PC-3 (cell line): ENCODE measurements around the gene PPP1R1C. TPM values are rescaled to one million over a fixed set of nuclear protein-coding genes. Genes with fewer than 3 reads are reported as not detected.
A peak's percentile ranks its signal among the peaks of the same experiment; 100 is the strongest.

Experiments used
- ATAC-seq: fragments of 200-7000 bp; cut with Tn5 transposase; 2 replicates; pipeline ENCODE4 v1.9.1; 2020; ENCODE audit warnings: mild to moderate bottlenecking, moderate library complexity
- BruUV-seq: library from RNA; stranded (reverse); fragments of 400-500 nt; replicated peaks from 2 replicates; lab custom pipeline; 2021; lab: Mats Ljungman, UMichigan
- CTCF ChIA-PET: fragments of 300-600 bp; sonication (Branson Sonifier 250); formaldehyde crosslinking; loops from one replicate; lab custom pipeline; 2022; ENCODE audit warnings: antibody characterized with exemption; lab: Charles Lee
- POLR2A ChIA-PET: fragments of 300-600 bp; sonication (Branson Sonifier 250); formaldehyde crosslinking; loops from one replicate; lab custom pipeline; 2022; ENCODE audit warnings: antibody characterized with exemption; ENCODE audit not compliant: unreplicated experiment; lab: Charles Lee
- DNase-seq: peaks from one replicate; pipeline ENCODE4 v3.0.0-alpha.2; 2015
- H2AFZ ChIP-seq: fragments of 300-600 bp; sonication (generic); 2 replicates; pipeline ENCODE4 v1.6.0; 2016; ENCODE audit warnings: antibody characterized with exemption, low read length
- H3F3A ChIP-seq: fragments of 300-600 bp; sonication (generic); one replicate; pipeline ENCODE4 v1.6.0; 2017; ENCODE audit warnings: antibody characterized with exemption, low read length, control low read depth, mild to moderate bottlenecking; ENCODE audit not compliant: unreplicated experiment
- H3K27ac ChIP-seq: fragments of 300-600 bp; sonication (generic); 2 replicates; pipeline ENCODE4 v1.5.1; 2016; ENCODE audit warnings: mild to moderate bottlenecking, low read length
- H3K27me3 ChIP-seq: fragments of 300-600 bp; sonication (generic); 2 replicates; pipeline ENCODE4 v1.6.1; 2016; ENCODE audit warnings: low read length, mixed read lengths
- H3K36me3 ChIP-seq: fragments of 300-600 bp; sonication (generic); 2 replicates; pipeline ENCODE4 v1.6.1; 2016; ENCODE audit warnings: low read depth, mixed run types, low read length, mixed read lengths
- H3K4me1 ChIP-seq: fragments of 300-600 bp; sonication (generic); 2 replicates; pipeline ENCODE4 v1.5.1; 2016; ENCODE audit warnings: low read length; ENCODE audit not compliant: insufficient read depth
- H3K4me2 ChIP-seq: fragments of 300-600 bp; sonication (generic); 2 replicates; pipeline ENCODE4 v1.6.0; 2016; ENCODE audit warnings: low read length
- H3K4me3 ChIP-seq: fragments of 300-600 bp; sonication (generic); 2 replicates; pipeline ENCODE4 v1.5.1; 2016; ENCODE audit warnings: mild to moderate bottlenecking, low read length, mixed read lengths
- H3K79me2 ChIP-seq: fragments of 300-600 bp; sonication (generic); 2 replicates; pipeline ENCODE4 v1.6.1; 2017; ENCODE audit warnings: low read length, mixed read lengths
- H3K9ac ChIP-seq: fragments of 300-600 bp; sonication (generic); 2 replicates; pipeline ENCODE4 v1.6.0; 2016; ENCODE audit warnings: mild to moderate bottlenecking, low read length
- H3K9me2 ChIP-seq: fragments of 300-600 bp; sonication (generic); replicated peaks from 2 replicates; pipeline ENCODE4 v1.6.1; 2016; ENCODE audit warnings: mixed run types, low read length, mixed read lengths
- H3K9me3 ChIP-seq: fragments of 300-600 bp; sonication (generic); 2 replicates; pipeline ENCODE4 v1.6.1; 2016; ENCODE audit warnings: low read length, mixed read lengths
- H4K20me1 ChIP-seq: fragments of 300-600 bp; sonication (generic); 2 replicates; pipeline ENCODE4 v1.6.1; 2016; ENCODE audit warnings: low read length, mixed read lengths
- EZH2 ChIP-seq: fragments of 300-600 bp; sonication (generic); IDR thresholded peaks from one replicate; pipeline ENCODE4 v1.6.1; 2017; ENCODE audit warnings: antibody characterized with exemption, mild to moderate bottlenecking, low read length; ENCODE audit not compliant: unreplicated experiment
- EZH2phosphoT487 ChIP-seq: fragments of 300-600 bp; sonication (generic); IDR thresholded peaks from 2 replicates; pipeline ENCODE4 v1.6.1; 2018; ENCODE audit warnings: mild to moderate bottlenecking, antibody characterized with exemption, low read length, borderline replicate concordance
- intact Hi-C: fragments of 100-400 bp; cut with micrococcal nuclease; formaldehyde crosslinking; loops from 2 replicates; pipeline ENCODE4 v1.9.0; 2023
- total RNA-seq: library from RNA; depleted of rRNA; stranded (reverse); fragments of >200 nt; gene quantifications from 2 replicates; pipeline ENCODE4 v1.2.3, GENCODE V29; 2014
- TF ChIP-seq, protein P1 (sequence below): fragments of 300-600 bp; sonication (generic); conservative IDR thresholded peaks from 2 replicates; pipeline ENCODE4 v1.5.1; 2017; ENCODE audit warnings: antibody characterized with exemption, low read depth, mild to moderate bottlenecking, low read length

The PPP1R1C gene
- total RNA-seq, 1 experiment from 2014 or later, result 1.4 TPM

DNA sequence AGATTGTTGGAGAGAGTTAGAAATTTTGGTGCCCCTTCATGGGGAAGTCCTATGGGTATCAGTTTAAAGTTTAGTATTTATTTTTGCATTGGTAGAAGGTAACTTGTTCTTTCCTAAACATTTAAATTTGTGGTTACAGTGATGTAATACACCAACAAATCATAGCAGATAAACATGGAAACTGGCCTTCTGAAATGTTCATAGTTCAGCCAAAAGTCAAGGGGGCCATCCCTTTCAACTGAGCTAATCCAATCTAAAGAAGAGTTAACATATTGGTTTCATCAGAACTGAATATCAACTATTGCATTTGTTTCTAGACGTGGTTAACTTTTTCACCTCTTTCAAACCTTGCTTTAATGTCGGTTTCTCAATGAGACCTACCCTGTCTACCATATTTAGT is 46.3 kb downstream of the PPP1R1C start:
- BruUV-seq, result no TSS peak
- H2AFZ ChIP-seq, result no peak overlapping the region
- no peak overlapping the region for H3K4me2 ChIP-seq
- no peaks in the 10 kb centered on the region for H3K79me2 ChIP-seq
- H3F3A ChIP-seq, result no peaks in the 10 kb centered on the region
- no peak overlapping the region for H3K27ac ChIP-seq
- no peaks in the 10 kb centered on the region for H3K9me2 ChIP-seq
- no peaks in the 10 kb centered on the region for H3K27me3 ChIP-seq
- no peak for DNase-seq
- TF ChIP-seq EZH2phosphoT487 (no peak), EZH2 (no peak)
- TF ChIP-seq, protein P1, sequence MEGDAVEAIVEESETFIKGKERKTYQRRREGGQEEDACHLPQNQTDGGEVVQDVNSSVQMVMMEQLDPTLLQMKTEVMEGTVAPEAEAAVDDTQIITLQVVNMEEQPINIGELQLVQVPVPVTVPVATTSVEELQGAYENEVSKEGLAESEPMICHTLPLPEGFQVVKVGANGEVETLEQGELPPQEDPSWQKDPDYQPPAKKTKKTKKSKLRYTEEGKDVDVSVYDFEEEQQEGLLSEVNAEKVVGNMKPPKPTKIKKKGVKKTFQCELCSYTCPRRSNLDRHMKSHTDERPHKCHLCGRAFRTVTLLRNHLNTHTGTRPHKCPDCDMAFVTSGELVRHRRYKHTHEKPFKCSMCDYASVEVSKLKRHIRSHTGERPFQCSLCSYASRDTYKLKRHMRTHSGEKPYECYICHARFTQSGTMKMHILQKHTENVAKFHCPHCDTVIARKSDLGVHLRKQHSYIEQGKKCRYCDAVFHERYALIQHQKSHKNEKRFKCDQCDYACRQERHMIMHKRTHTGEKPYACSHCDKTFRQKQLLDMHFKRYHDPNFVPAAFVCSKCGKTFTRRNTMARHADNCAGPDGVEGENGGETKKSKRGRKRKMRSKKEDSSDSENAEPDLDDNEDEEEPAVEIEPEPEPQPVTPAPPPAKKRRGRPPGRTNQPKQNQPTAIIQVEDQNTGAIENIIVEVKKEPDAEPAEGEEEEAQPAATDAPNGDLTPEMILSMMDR, result no peak
- no peaks in the 10 kb centered on the region for H3K9me3 ChIP-seq
- ChIA-PET POLR2A (no interaction called here), CTCF (no interaction called here)
- H3K36me3 ChIP-seq, result no peaks in the 10 kb centered on the region
- no peak overlapping the region for H3K9ac ChIP-seq
- intact Hi-C loops, result no loop called here
- H3K4me3 ChIP-seq, result no peak overlapping the region
- no peaks in the 10 kb centered on the region for H3K4me1 ChIP-seq
- no peaks in the 10 kb centered on the region for H4K20me1 ChIP-seq
- ATAC-seq, result no peak

DNA sequence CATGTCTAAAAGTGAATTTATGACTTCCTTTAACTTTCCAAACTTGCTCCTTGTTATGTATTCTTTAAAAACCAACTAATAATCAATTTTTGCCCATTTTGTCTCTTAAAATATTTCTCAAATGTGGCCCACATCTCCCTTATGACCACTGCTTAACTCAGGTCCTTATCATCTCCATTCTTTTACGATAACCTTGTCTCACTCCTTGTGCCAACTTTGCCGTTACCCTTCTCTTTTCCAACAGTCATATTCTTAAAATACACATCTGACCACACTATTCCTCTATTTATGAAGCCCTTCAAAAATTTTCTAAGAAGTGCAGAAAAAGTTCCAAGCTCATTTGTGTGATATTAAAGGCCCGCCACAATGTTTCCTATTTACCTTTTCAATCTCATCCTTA is 47.8 kb downstream of the PPP1R1C start:
- Histone ChIP-seq H3K9ac (no peak overlapping the region), H3K9me2 (no peaks in the 10 kb centered on the region), H4K20me1 (no peaks in the 10 kb centered on the region), H2AFZ (no peak overlapping the region), H3K4me1 (peaks cover 3% of the 10 kb centered on the region), H3K79me2 (no peaks in the 10 kb centered on the region), H3K4me2 (no peak overlapping the region), H3K4me3 (no peak overlapping the region), H3F3A (no peaks in the 10 kb centered on the region), H3K27ac (no peak overlapping the region), H3K9me3 (no peaks in the 10 kb centered on the region), H3K36me3 (no peaks in the 10 kb centered on the region), H3K27me3 (no peaks in the 10 kb centered on the region)
- ATAC-seq, result no peak
- intact Hi-C loops, result no loop called here
- CTCF ChIA-PET, result no interaction called here
- TF ChIP-seq EZH2 (no peak), EZH2phosphoT487 (no peak)
- TF ChIP-seq, protein P1, result no peak
- POLR2A ChIA-PET, result no interaction called here
- DNase-seq, result no peak
- BruUV-seq, result no TSS peak

DNA sequence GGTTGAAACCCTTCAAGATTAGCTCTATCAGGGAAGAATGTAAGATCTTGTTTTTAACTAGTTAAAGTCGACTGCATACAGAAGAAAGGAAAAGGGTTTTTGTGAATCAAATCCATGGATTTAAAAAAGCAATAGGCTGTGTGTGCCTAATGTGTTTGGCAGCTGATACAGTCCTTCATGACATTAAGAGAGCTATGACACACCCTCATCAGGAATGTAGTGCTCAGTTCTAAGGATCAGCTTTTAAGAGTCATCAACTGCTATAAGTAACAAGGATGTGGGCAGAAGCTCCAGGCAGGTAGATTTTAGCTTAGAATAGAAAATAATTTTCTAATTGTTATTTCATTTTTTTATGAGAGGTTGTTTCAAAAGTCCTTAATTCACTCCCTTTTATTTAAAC is 52.9 kb downstream of the PPP1R1C start:
- H4K20me1 ChIP-seq, result no peaks in the 10 kb centered on the region
- peak; percentile 100 for ATAC-seq

More for the DNA sequence above, 52.9 kb downstream of the PPP1R1C start:
- Histone ChIP-seq H3K4me3 (no peak overlapping the region), H2AFZ (no peak overlapping the region), H3K9me3 (no peaks in the 10 kb centered on the region), H3K27ac (no peak overlapping the region), H3K4me1 (peaks cover 15% of the 10 kb centered on the region), H3K36me3 (no peaks in the 10 kb centered on the region), H3K9ac (no peak overlapping the region), H3K79me2 (no peaks in the 10 kb centered on the region), H3K27me3 (no peaks in the 10 kb centered on the region), H3K4me2 (peak overlapping the region; percentile 25), H3F3A (no peaks in the 10 kb centered on the region), H3K9me2 (no peaks in the 10 kb centered on the region)
- DNase-seq, result peak; percentile 82
- BruUV-seq, result no TSS peak
- TF ChIP-seq EZH2phosphoT487 (no peak), EZH2 (no peak)
- TF ChIP-seq, protein P1, result no peak
- intact Hi-C loops, result no loop called here
- ChIA-PET CTCF (interaction anchor here (0.6 to 0.8 kb wide), 2 partner anchors 39 to 223 kb away, joined by 3 read pairs; no protein-coding TSS in a partner anchor), POLR2A (interaction anchor here (0.5 kb wide), 1 partner anchor 1050 kb away, joined by 3 read pairs; no protein-coding TSS in a partner anchor)
